ENCODE results near the gene TOM1L2. TPM values are rescaled to one million over a fixed set of nuclear protein-coding genes. Genes with fewer than 3 reads are reported as not detected.

Gene TOM1L2
- total RNA-seq, 4 donors from 2014 or later: 119 to 555 (median 155) TPM

GRCh38 chr17:17987901-17988300 is 15.7 kb upstream of the TOM1L2 start:
- DNase-seq (ENCODE audit: low spot score in 2 of 2): no peak
- no peak overlapping the region for H3K4me3 ChIP-seq (ENCODE audit: low read depth, poor library complexity, severe bottlenecking)
- WGBS, 2 donors: 59 to 86% methylated on average over 14 of the region's 14 CpGs
- intact Hi-C loops (cut with DNase I; ENCODE audit: low total_unique reads): no loop called here
- TF ChIP-seq CTCF (IDR thresholded peaks at IDR 0.05) (no peak), POLR2A (IDR thresholded peaks at IDR 0.05) (no peak)

- DNase-seq (ENCODE audit: low spot score in 2 of 2): no peak
- H3K4me3 ChIP-seq (ENCODE audit: low read depth, poor library complexity, severe bottlenecking): no peak overlapping the region
- intact Hi-C loops (cut with DNase I; ENCODE audit: low total_unique reads): no loop called here
Observed at GRCh38 chr17:17987187-17987896, 15.1 kb upstream of the TOM1L2 start.

GRCh38 chr17:17985555-17985954 is 13.4 kb upstream of the TOM1L2 start:
- H3K4me3 ChIP-seq (ENCODE audit: low read depth, poor library complexity, severe bottlenecking): no peak overlapping the region
- TF ChIP-seq POLR2A (IDR thresholded peaks at IDR 0.05) (no peak), CTCF (IDR thresholded peaks at IDR 0.05) (no peak)
- no peak for DNase-seq (ENCODE audit: low spot score in 2 of 2)
- intact Hi-C loops (cut with DNase I; ENCODE audit: low total_unique reads): no loop called here
- WGBS, 2 donors: 79 to 81% methylated on average over 3 of the region's 3 CpGs

More at GRCh38 chr17:17987187-17987896, 15.1 kb upstream of the TOM1L2 start:
- 84 to 86% methylated on average over 7 of the region's 7 CpGs for WGBS, 2 donors
- TF ChIP-seq POLR2A (IDR thresholded peaks at IDR 0.05): no peak
- no peak for TF ChIP-seq CTCF (IDR thresholded peaks at IDR 0.05)

- DNase-seq (ENCODE audit: low spot score in 2 of 2): no peak
- no peak overlapping the region for H3K4me3 ChIP-seq (ENCODE audit: low read depth, poor library complexity, severe bottlenecking)
- intact Hi-C loops (cut with DNase I; ENCODE audit: low total_unique reads): no loop called here
- WGBS, 2 donors: 76 to 91% methylated on average over 2 of the region's 2 CpGs
- TF ChIP-seq CTCF (IDR thresholded peaks at IDR 0.05) (no peak), POLR2A (IDR thresholded peaks at IDR 0.05) (no peak)
Observed at GRCh38 chr17:17985153-17985552, 13.0 kb upstream of the TOM1L2 start.

- H3K4me3 ChIP-seq (ENCODE audit: low read depth, poor library complexity, severe bottlenecking): no peak overlapping the region
- TF ChIP-seq POLR2A (IDR thresholded peaks at IDR 0.05): no peak
- no peak for TF ChIP-seq CTCF (IDR thresholded peaks at IDR 0.05)
- 89 to 99% methylated on average over 6 of the region's 6 CpGs for whole genome bisulfite sequencing, 2 donors
- DNase-seq (ENCODE audit: low spot score in 2 of 2): no peak
- intact Hi-C loops (cut with DNase I; ENCODE audit: low total_unique reads): no loop called here
Observed at GRCh38 chr17:17983776-17984175, 11.6 kb upstream of the TOM1L2 start.

- intact Hi-C loops (cut with DNase I; ENCODE audit: low total_unique reads): no loop called here
- WGBS, 2 donors: 64 to 75% methylated on average over 6 of the region's 6 CpGs
- no peak for DNase-seq (ENCODE audit: low spot score in 2 of 2)
- H3K4me3 ChIP-seq (ENCODE audit: low read depth, poor library complexity, severe bottlenecking): no peak overlapping the region
- TF ChIP-seq CTCF (IDR thresholded peaks at IDR 0.05) (no peak), POLR2A (IDR thresholded peaks at IDR 0.05) (no peak)
Observed at GRCh38 chr17:17983376-17983775, 11.2 kb upstream of the TOM1L2 start.

All from lower leg skin (tissue), 4 donors.